Activated T-cell treated with anti-CD3 and anti-CD28 coated beads for 24 hours (primary cell): ENCODE measurements around the gene PCDH12.

Experiments
- DNase-seq: peaks from one replicate; pipeline ENCODE4 v3.0.0-alpha.2; 2020; ENCODE audit warnings: low read depth

Gene PCDH12

DNA sequence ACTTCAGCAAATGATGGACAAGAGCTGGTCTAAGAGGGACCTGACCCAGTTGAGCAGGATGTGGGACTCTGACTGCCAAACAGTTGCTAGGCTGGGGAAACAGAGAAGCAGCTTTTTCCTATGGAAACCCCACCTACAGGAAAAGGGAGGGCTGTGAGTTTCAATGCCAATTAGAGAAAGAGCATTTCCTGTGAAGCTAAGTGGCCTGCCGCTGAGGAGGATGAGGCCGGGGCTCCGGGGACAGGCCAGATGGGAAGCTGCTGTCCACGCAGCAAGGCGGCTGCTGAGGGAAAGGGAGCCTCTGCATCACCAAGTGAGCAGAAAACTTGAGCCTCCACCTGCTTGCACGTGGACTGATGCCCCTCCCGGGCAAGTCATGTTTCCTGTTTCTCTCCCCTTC is at the start of gene PCDH12:
PCDH12 (minus strand) TSS at position 90 of the 400 bp plus-strand sequence. CDS start 351 bp downstream, outside the sequence.
- DNase-seq, result peak; percentile 7

DNA sequence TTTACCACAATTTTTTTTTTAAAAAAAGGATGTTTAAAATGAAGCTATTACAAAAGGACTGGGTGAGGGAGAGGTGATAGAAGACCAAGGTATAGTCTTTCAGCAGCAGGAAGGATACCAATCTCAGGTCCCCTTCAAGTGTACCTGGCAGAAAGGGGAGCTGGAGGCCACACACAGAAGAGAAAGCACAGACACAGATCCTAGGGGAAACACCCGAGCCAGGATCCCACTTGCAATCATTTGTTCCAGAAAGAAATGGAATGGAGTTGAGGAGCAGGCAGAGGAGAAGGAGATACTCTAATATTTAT is 49.2 kb upstream of the PCDH12 start:
- DNase-seq, result no peak

DNA sequence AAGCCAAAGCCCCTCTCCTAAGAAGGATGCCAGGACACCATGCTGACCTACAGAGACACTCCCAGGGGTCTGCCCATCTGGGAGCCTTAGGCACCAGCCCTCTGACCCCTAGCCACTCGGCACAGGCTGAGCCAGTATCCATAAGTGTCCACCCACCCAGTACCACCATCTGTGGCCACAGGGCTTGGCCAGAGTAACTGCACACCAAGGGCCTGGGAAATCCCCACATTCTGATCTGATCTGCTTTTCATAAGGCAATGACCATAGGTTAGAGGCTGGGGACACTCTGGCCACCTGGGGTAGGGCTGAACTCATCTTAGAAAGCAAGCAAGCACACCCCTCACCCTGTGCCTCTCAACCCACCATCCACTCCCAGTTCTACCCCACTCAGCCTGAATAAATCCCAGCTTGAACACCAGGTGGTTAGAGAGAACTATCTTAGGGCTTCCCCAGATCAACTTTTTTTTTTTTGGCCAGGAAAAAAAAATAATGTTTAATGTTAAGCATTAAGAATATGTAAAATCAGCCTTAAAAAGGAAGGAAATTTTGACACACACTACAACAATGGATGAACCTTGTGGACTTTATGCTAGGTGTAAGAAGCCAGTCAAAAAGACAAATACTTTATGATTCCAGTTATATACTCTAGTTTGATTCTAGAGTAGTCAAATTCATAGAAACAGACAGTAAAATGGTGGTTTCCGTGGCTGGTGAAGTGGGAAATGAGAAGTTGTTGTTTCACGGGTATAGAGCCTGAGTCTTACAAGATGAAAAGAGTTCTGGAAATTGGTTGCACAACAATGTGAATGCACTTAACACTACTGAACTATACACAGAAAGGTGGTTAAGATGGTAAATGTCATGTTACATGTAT is 48.6 kb upstream of the PCDH12 start:
- no peak for DNase-seq

DNA sequence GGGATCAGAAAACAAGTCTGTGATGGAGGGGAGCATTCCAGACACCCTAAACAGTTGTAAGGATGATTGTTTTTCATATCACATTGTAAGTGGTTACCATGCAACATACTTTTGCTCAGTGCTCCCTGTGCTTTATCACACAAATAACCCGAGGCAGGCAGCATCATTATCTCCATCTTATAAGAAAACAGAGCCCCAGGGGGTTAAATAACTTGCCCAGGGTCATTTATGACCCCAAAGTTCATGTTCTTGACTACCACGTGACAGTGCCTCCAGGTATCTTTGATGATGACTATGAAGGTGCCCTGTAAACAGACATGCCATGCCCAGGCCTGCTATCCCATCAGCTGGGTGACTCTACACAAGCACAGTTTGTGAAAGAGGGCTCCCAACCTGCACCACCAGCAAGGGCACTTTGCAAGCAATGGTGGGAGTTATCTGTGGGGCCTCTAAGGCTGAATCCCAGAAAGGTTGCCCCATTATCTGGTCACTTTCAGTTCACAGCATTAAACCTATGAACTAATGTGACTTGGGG is 45.3 kb upstream of the PCDH12 start:
- no peak for DNase-seq

DNA sequence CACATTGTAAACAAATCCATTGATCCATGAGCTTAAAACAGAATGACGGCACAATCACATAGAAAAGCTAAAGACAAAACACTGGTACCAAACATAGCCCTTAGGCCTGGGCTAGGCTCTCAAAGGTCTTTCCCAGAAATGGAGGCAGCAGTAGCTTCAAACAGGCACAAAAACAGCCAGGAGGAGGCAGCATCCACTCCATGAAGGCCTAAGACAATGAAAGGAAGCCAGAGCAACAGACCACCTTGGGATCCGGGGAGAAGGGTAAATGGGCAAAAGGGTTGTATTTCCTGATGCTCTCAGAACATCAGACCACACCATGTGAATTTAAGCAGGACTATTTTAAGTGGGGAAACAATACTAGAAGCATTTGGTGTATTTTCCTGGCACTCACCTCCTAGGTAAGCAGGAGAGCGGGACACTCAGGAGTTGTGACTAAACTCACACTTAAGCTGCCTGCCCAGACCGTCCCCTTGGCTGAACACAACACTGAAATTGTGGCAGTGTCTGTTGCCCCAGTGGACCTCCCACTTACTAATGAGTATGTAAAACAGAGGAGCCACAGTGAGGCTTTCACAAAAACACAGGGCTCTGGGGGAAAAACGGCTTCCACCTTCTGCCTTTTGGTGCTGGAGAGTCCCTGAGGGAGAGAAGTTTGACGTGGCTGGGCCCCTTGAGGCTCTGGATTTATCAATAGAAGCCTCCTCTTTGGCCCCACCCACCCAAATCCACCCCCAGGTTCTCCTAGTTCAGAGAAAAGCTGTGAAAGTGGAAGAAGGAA is 42.9 kb upstream of the PCDH12 start:
- DNase-seq, result no peak

DNA sequence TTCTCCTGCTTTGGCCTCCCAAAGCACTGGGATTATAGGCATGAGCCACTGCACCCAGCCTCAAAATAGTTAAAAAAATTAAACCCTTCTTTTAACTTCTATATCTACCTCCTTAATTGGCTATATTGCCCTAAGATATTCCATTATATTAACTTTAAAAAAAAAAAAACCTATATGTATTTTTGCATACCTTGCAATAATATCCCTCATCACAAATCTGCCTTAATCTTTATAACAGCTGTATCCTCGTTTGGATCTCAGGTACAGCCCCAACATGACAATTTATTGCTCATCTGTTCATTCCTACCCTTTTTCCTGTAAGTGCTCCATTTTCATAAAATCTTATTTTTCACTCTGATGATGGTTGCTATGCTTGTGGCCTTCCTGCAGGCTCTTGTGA is 42.2 kb upstream of the PCDH12 start:
- no peak for DNase-seq

DNA sequence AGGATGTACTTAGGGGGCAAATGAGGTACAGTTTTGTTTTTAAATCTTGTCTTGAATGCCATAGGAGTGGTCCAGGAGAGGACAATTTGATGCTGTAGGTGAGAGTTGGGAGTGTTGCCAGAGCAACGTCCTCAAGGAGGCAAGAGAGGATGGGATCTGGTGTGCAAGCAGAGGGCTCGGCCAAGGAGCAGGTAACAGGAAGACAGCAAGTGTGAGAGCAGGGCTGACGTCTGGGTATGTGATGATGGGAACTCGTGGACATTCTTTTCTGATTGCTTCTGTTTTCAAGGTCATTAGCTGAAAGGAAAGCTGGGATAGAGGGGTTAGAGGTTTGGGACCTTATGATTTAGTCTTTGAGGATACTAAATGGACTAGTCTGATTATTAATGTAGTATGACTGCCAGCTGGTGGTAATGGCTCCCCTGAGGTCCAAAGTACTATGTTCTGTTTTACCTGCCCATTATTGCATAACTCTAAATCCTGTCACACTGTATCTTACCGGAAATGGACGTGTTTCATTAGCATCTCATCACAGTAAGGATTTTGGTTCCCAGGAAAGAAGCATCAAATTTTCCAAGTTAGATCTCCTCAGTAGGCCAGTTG is 39.5 kb upstream of the PCDH12 start:
- DNase-seq, result no peak

DNA sequence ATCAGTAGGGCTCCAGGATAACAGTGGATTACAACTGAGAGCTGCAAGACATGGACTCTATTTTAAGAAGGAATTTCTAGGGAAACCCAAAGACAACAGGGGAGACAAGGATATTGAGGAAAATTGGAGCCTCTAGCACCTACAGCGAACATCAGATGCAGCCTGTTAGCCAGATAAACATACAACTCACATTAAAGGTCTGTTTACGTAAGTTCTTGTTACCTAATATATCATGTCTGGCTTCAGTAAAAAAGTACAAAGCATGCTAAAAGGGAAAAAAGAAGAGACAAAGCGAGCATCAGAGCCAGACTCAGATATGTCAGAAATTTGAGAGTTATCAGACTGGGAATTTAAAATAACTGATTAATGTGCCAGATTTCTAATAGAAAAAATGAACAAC is 37.7 kb upstream of the PCDH12 start:
- DNase-seq, result no peak

DNA sequence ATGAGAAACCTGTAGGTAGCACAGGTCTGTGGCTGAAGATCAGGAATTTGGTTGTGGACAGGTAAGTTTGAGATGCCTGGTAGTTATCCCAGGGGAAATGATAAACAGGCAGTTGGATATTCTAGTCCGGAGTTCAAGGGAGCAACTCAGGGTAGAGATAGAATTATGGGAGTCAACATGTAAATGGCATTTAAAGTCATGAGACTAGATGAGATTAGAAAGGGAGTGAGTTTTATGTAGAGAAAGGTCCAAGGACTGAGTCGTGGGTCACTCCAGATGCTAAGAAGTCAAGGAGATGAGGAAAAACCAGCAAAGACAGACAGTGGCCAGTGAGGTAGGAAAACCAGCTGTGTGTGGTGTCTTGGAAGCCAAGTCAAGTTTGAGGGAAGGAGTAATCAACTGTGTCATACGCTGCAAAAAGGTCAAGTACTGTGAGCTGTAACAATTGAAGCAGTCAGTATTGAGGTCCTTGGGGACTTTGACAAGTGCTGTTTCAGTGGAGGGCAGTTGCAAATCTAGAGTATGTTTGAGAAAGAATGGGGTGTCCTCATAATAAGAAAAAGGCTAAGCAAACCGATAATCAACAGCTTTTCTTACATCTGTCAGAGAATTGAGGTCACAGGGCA is 36.6 kb upstream of the PCDH12 start:
- DNase-seq, result no peak

DNA sequence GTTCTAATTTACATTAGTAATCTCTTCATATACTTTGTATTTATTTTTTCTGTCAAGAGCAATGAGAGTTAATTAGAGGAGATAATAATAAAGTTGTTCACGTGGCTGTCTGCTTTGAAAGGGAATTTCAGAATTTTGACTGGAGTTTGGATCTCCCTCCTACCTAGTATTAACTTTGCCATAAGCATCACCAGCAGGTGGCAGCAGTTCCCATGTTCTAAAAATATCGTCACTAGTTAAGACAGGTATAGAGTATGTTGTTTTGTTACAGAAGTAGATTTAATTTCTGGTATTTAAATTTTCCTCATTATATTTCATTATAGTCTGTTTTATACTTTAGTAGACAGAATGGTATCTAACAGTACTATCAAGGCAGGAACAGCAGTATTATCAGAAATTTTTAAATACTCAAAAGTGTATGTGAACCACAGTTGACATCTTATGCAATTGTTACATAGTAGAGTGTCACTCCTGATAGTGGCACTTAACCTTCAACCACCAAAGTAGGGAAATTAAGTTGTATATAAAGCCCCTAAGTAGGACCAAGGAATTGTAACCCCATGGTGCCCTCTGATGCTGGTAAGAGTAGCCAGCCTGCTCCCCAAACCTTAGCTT is 34.5 kb upstream of the PCDH12 start:
- DNase-seq, result peak; percentile 71

DNA sequence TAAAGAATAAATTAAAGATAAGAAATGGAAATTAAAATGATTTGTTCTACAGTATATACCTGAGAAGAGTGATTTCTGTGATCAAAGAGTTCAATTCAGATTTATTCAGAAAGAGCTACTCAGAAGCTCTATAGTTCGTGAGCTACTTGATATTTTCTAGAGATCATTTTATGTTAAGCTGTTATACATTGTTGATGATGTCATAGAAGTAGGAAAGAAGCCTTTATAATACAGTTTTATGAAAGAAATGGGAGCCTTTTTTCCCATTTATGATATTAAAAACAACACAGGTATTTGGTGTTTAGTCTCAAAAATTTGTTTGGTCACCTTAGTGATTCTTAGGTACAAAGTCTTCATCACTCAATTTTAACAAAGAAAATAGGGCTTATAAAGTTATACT is 31.7 kb upstream of the PCDH12 start:
- no peak for DNase-seq

DNA sequence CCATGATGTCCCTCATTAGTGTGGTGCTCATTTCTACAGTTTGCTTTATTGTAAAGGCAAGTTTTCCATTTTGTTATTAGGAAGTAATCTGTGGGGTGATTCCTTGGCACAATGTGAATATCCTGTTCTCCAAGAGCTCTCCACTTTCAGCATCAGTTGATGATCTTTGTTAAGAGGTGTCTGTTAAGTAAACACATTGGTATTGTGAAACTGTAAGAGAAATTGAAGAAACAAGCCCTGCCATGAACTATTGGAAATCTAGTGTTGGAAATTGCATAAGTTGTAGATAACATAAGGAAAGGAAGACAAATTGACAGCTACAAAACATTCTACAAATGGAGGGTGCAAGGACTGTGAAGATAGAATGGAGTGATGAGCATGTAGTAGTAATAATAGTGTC is 28.1 kb upstream of the PCDH12 start:
- no peak for DNase-seq

DNA sequence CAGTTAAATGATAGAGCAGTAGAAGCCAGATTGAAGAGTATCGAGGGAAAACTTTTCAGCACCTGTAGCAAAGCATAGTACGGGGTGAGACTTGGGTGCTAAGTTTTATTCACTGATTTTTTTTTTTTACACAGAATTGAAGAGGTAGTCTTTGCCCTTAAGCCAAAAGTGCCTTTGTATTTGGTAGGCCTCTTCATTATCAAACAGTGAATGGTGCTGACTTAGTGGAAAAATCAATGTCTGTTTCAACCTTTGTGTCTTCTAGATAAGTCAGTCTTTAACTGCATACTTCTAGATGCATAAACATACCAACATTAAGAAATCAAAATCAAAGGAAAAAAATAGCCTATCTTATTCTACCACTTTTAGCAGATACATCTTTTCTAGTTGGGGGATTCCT is 24.6 kb upstream of the PCDH12 start:
- no peak for DNase-seq

DNA sequence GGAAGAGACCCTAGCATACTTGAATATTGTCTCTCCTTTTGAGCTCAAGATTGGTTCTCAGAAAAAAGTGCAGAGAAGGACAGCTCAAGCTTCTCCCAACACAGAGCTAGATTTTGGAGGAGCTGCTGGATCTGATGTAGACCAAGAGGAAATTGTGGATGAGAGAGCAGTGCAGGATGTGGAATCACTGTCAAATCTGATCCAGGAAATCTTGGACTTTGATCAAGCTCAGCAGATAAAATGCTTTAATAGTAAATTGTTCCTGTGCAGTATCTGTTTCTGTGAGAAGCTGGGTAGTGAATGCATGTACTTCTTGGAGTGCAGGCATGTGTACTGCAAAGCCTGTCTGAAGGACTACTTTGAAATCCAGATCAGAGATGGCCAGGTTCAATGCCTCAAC is 20.4 kb upstream of the PCDH12 start:
- no peak for DNase-seq

DNA sequence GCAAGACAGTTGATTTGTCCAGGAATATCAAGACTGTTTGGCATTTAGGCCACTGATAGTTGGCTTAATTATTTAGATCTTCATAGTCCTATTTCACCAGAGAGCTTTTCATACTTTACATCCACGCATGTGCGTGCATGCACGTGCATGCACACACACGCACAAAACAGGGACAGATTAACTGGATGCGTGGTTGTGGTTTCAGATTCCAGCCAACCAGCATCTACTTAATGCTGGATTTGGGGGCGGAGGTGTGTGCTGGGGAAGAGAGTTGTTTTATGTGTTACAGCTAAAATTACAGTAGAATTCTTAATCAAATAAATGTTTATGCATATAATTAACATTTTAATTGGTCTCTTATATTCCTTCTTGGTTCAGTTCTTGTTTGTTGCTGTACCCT is 18.2 kb upstream of the PCDH12 start:
- DNase-seq, result no peak

DNA sequence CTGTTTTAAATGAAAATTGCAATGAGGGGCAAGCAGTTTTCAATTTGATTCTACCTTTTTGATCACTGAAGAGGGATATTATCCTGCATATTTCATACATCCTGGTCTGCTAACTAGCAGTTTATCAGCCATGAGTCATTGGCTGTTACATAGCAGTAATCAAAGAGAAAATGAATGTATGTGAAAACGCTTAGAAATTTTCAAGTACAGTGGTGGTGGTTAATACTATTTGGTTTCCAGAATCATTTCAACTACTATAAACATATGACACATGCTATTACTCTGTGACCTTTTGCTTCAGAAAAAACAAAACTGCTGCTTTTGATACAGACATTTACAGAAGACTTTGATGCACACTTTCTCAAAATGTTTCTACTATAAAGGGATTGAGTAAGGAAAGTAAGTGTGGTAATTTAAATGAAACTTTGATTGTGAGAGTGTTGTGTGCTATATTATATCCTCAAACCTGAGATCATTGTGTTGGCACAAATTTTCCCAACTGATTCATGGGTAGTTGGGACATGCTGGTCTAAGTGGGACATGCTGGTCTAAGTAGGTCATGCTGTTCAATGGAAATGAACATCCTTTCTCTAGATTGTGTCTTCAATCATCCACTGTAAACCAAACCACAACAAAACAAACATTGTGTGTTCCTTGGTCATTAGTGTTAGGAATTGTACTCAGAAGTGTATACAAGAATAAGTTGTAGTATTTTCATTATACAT is 16.0 kb upstream of the PCDH12 start:
- no peak for DNase-seq

DNA sequence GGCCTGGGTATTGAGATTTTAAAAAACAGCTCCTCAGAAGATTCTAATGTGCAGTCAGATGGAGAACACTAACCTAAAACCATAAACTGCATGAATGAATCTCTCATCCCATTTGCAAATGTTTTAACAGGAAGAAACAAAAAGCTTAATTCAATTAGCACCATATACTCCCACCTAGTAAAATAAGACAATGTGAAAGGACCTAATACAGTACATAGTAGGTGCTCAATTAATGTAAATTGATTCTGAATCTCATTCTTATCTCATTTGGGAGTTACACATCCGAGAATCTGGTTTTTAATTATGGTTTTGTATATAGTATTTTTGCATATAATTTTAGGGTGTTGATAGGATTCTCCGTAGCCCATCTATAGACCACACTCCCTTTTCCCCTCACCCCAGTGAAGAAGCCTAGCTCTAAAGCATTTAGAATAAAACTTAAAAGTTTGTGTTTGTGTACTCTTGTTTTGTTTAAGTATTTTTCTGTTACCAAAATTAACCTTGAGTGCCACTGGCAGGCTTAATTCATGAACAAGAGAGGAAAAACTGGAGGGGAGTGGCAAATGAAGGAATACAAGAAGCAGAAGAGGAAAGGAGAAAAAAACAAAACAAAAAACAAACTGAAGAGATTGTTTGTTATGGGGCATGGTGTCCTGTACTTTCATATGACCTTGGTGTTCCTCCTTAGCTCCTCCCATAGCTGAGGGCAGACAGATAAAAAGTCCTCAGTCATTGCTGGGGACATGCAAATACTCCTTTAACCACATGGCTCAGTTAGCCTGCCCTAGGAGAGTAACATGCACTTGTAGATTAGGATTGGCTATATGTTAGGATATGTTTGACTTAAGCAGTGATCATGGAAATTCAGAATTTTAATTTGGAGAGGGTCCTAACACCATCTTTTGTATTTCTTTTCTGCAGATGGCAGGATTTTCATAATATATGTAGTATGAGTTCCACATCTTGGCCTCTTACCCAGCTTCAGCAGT is 12.1 kb upstream of the PCDH12 start:
- DNase-seq, result no peak

DNA sequence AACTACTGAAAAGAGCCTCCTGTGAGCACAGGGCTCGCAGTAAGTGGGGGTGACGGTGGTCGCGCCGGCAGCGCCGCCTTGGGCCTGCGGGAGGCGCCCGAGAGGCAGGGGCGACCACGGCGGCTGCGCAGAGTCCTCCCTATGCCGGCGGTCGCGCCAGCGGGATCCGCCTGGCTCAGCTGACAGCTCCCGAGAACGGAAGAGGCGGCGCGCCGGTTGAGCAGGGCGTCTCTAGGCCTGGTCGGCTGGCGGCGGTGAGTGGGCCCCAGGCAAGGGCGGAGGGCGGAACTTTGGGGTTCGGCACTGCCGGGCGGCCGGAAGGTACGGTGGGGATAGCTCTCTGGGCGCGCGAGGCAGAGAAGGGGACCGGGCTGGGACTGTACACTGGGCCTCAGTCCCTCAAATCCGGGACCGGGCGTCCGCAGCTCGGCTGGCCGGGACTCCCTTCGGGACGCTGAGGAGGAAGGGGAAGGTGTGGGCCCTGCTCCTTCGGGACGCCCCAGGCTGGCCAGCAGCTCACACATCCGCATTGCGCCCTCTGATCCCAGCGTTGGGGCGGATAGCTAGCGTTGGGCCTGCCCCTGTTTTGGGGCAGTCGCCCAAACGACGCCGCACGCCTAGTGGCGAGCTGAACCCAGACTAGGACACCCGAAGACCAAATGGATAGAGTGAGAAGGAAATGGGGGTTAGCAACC is 11.1 kb upstream of the PCDH12 start, which contains the start of gene RNF14:
RNF14 (plus strand) TSS at position 192 of the 695 bp plus-strand sequence. CDS start 4,484 bp downstream, outside the sequence.
- peak; percentile 92 for DNase-seq

DNA sequence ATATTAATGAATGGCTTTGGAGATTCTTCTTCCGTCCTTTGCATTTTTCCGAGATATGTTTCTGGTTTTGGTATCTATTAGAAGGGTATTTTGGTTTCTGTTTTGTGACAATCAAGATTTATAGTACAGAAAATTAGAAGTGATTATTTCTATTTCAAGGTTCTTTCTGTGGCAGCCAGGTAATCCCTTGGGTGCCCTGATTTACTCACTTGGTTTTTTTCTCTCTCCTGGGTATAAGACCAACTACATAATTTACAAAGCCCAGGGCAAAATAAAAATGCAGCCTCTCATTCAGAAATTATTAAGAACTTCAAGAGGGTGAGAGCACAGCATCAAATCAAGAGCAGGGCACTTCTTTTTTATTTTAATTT is 8.9 kb upstream of the PCDH12 start:
- no peak for DNase-seq
